SK-N-SH treated with all-trans-retinoic acid at 6 μM for 48 hours (cell line): ENCODE data around the gene ABITRAM.

Source experiments
- ATAC-seq: fragments of 200-7000 bp; cut with Tn5 transposase; 3 replicates; pipeline ENCODE4 v1.9.1; 2020; ENCODE audit warnings: mild to moderate bottlenecking, moderate library complexity
- ARNTL ChIP-seq: fragments of 450-650 bp; formaldehyde crosslinking; IDR thresholded peaks from 2 replicates; pipeline ENCODE4 v1.5.0; 2020; ENCODE audit warnings: low read depth, mild to moderate bottlenecking, moderate library complexity, borderline replicate concordance
- BACH2 ChIP-seq: fragments of 250-450 bp; sonication (Bioruptor Pico); IDR thresholded peaks from 2 replicates; pipeline ENCODE4 v1.9.0; 2021; ENCODE audit warnings: mild to moderate bottlenecking, borderline replicate concordance
- GLIS3 ChIP-seq: fragments of 250-450 bp; sonication (Bioruptor Pico); IDR thresholded peaks from 2 replicates; pipeline ENCODE4 v1.5.0; 2020; ENCODE audit warnings: mild to moderate bottlenecking, moderate library complexity
- ISL1 ChIP-seq: fragments of 250-450 bp; sonication (Bioruptor Pico); IDR thresholded peaks from 2 replicates; pipeline ENCODE4 v2.1.2; 2022; ENCODE audit warnings: mild to moderate bottlenecking, moderate library complexity
- OSR1 ChIP-seq: fragments of 250-450 bp; sonication (Bioruptor Pico); IDR thresholded peaks from 2 replicates; pipeline ENCODE4 v1.8.0; 2022; ENCODE audit warnings: moderate library complexity, mild to moderate bottlenecking, inconsistent platforms
- PPARA ChIP-seq: fragments of 250-450 bp; sonication (Bioruptor Pico); IDR thresholded peaks from 2 replicates; pipeline ENCODE4 v1.5.0; 2020; ENCODE audit warnings: mild to moderate bottlenecking, borderline replicate concordance
- RARB ChIP-seq: fragments of 250-450 bp; sonication (Bioruptor Pico); IDR thresholded peaks from 2 replicates; pipeline ENCODE4 v1.8.0; 2021; ENCODE audit warnings: mild to moderate bottlenecking, moderate library complexity
- SNAI2 ChIP-seq: fragments of 250-450 bp; sonication (Bioruptor Pico); IDR thresholded peaks from 2 replicates; pipeline ENCODE4 v1.5.0; 2020; ENCODE audit warnings: mild to moderate bottlenecking, moderate library complexity
- TCF4 ChIP-seq: fragments of 250-450 bp; sonication (Bioruptor Pico); IDR thresholded peaks from 2 replicates; pipeline ENCODE4 v1.8.0; 2021; ENCODE audit warnings: mild to moderate bottlenecking, moderate library complexity, borderline replicate concordance
- TOX ChIP-seq: fragments of 250-450 bp; sonication (Bioruptor Pico); IDR thresholded peaks from 2 replicates; pipeline ENCODE4 v1.8.0; 2021; ENCODE audit warnings: mild to moderate bottlenecking, moderate library complexity, borderline replicate concordance
- ZFP3 ChIP-seq: fragments of 250-450 bp; sonication (Bioruptor Pico); IDR thresholded peaks from 2 replicates; pipeline ENCODE4 v1.5.0; 2020; ENCODE audit warnings: mild to moderate bottlenecking, moderate library complexity
- ZFP30 ChIP-seq: fragments of 450-650 bp; formaldehyde crosslinking; IDR thresholded peaks from 2 replicates; pipeline ENCODE4 v1.5.0; 2022; ENCODE audit warnings: mild to moderate bottlenecking, moderate library complexity
- ZNF565 ChIP-seq: fragments of 450-650 bp; formaldehyde crosslinking; conservative IDR thresholded peaks from 2 replicates; pipeline ENCODE4 v1.5.0; 2020; ENCODE audit warnings: low read depth, mild to moderate bottlenecking, moderate library complexity
- ZNF70 ChIP-seq: fragments of 450-650 bp; formaldehyde crosslinking; IDR thresholded peaks from 2 replicates; pipeline ENCODE4 v1.5.0; 2020; ENCODE audit warnings: mild to moderate bottlenecking, moderate library complexity
- ZNF8 ChIP-seq: fragments of 450-650 bp; formaldehyde crosslinking; IDR thresholded peaks from 2 replicates; pipeline ENCODE4 v1.5.0; 2020; ENCODE audit warnings: mild to moderate bottlenecking, moderate library complexity
- TF ChIP-seq, protein P1 (sequence below): fragments of 250-450 bp; sonication (Bioruptor Pico); IDR thresholded peaks from 2 replicates; pipeline ENCODE4 v1.5.1; 2020; ENCODE audit warnings: low read depth, mild to moderate bottlenecking, moderate library complexity
- TF ChIP-seq, protein P2 (sequence below): fragments of 250-450 bp; sonication (Bioruptor Pico); IDR thresholded peaks from 2 replicates; pipeline ENCODE4 v1.5.1; 2021; ENCODE audit warnings: mild to moderate bottlenecking, moderate library complexity
- TF ChIP-seq, protein P3 (sequence below): fragments of 250-450 bp; sonication (Bioruptor Pico); IDR thresholded peaks from 2 replicates; pipeline ENCODE4 v1.8.0; 2020; ENCODE audit warnings: mild to moderate bottlenecking, moderate library complexity, borderline replicate concordance
- TF ChIP-seq, protein P4 (sequence below): fragments of 250-450 bp; sonication (Bioruptor Pico); IDR thresholded peaks from 2 replicates; pipeline ENCODE4 v1.8.0; 2021; ENCODE audit warnings: low read depth, mild to moderate bottlenecking, moderate library complexity, borderline replicate concordance
- TF ChIP-seq, protein P5 (sequence below): fragments of 250-450 bp; sonication (Bioruptor Pico); IDR thresholded peaks from 2 replicates; pipeline ENCODE4 v1.5.0; 2020; ENCODE audit warnings: mild to moderate bottlenecking, moderate library complexity

Gene ABITRAM

DNA sequence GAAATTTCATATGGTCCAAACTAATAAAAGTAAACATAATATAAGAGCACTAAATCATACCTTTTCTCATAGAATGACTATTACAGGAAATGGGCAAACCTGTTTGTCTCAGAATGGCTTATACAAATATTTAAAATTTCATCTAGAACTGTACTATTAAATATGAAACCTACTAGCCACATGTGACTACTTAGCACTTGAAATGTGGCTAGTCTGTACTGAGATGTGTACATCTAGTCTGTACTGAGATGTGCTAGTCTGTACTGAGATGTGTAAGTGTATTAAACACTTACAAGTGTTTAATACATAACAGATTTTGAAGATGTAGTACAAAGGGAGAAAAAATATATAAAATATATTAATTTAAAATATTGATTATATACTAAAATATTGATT is 22.4 kb downstream of the ABITRAM start (continued):
- TF ChIP-seq, protein P1, sequence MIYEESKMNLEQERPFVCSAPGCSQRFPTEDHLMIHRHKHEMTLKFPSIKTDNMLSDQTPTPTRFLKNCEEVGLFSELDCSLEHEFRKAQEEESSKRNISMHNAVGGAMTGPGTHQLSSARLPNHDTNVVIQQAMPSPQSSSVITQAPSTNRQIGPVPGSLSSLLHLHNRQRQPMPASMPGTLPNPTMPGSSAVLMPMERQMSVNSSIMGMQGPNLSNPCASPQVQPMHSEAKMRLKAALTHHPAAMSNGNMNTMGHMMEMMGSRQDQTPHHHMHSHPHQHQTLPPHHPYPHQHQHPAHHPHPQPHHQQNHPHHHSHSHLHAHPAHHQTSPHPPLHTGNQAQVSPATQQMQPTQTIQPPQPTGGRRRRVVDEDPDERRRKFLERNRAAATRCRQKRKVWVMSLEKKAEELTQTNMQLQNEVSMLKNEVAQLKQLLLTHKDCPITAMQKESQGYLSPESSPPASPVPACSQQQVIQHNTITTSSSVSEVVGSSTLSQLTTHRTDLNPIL (CRISPR knock-in tag): no peak
- TF ChIP-seq ZFP30 (CRISPR knock-in tag) (no peak), ARNTL (CRISPR knock-in tag) (no peak), BACH2 (CRISPR knock-in tag) (no peak)
- TF ChIP-seq, protein P2, sequence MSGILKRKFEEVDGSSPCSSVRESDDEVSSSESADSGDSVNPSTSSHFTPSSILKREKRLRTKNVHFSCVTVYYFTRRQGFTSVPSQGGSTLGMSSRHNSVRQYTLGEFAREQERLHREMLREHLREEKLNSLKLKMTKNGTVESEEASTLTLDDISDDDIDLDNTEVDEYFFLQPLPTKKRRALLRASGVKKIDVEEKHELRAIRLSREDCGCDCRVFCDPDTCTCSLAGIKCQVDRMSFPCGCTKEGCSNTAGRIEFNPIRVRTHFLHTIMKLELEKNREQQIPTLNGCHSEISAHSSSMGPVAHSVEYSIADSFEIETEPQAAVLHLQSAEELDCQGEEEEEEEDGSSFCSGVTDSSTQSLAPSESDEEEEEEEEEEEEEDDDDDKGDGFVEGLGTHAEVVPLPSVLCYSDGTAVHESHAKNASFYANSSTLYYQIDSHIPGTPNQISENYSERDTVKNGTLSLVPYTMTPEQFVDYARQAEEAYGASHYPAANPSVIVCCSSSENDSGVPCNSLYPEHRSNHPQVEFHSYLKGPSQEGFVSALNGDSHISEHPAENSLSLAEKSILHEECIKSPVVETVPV (CRISPR knock-in tag): no peak
- TF ChIP-seq, all 23 proteins: peak for 0

DNA sequence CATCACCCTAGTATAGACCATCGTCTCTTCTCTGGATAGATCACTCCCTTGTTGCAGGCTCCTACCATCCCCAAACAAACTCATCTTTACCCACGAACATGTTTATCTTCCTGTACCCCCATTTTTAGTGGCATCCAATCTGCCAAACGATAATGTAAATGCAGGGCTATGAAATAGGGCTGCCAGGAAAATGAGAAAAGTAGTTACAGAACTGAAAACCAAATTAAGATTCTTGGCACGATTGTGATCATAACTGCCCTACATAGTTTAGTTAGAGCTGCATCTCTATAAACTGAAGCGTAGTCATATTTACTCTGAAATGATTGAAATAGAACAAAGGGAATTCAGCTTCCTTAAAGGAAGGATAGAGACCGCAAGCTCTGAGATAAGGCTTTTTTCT is 26.1 kb downstream of the ABITRAM start:
- TF ChIP-seq, protein P1 (CRISPR knock-in tag): no peak
- TF ChIP-seq ARNTL (CRISPR knock-in tag) (no peak), PPARA (CRISPR knock-in tag) (no peak), ZFP3 (CRISPR knock-in tag) (no peak), ZNF565 (CRISPR knock-in tag) (no peak), BACH2 (CRISPR knock-in tag) (no peak), TCF4 (no peak), ZNF70 (CRISPR knock-in tag) (no peak), TOX (CRISPR knock-in tag) (no peak), ISL1 (no peak), OSR1 (CRISPR knock-in tag) (no peak), GLIS3 (no peak), RARB (CRISPR knock-in tag) (no peak)
- TF ChIP-seq, protein P3, sequence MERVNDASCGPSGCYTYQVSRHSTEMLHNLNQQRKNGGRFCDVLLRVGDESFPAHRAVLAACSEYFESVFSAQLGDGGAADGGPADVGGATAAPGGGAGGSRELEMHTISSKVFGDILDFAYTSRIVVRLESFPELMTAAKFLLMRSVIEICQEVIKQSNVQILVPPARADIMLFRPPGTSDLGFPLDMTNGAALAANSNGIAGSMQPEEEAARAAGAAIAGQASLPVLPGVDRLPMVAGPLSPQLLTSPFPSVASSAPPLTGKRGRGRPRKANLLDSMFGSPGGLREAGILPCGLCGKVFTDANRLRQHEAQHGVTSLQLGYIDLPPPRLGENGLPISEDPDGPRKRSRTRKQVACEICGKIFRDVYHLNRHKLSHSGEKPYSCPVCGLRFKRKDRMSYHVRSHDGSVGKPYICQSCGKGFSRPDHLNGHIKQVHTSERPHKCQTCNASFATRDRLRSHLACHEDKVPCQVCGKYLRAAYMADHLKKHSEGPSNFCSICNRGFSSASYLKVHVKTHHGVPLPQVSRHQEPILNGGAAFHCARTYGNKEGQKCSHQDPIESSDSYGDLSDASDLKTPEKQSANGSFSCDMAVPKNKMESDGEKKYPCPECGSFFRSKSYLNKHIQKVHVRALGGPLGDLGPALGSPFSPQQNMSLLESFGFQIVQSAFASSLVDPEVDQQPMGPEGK: no peak
- TF ChIP-seq, protein P4, sequence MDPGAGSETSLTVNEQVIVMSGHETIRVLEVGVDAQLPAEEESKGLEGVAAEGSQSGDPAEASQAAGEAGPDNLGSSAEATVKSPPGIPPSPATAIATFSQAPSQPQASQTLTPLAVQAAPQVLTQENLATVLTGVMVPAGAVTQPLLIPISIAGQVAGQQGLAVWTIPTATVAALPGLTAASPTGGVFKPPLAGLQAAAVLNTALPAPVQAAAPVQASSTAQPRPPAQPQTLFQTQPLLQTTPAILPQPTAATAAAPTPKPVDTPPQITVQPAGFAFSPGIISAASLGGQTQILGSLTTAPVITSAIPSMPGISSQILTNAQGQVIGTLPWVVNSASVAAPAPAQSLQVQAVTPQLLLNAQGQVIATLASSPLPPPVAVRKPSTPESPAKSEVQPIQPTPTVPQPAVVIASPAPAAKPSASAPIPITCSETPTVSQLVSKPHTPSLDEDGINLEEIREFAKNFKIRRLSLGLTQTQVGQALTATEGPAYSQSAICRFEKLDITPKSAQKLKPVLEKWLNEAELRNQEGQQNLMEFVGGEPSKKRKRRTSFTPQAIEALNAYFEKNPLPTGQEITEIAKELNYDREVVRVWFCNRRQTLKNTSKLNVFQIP: no peak
- TF ChIP-seq, protein P5, sequence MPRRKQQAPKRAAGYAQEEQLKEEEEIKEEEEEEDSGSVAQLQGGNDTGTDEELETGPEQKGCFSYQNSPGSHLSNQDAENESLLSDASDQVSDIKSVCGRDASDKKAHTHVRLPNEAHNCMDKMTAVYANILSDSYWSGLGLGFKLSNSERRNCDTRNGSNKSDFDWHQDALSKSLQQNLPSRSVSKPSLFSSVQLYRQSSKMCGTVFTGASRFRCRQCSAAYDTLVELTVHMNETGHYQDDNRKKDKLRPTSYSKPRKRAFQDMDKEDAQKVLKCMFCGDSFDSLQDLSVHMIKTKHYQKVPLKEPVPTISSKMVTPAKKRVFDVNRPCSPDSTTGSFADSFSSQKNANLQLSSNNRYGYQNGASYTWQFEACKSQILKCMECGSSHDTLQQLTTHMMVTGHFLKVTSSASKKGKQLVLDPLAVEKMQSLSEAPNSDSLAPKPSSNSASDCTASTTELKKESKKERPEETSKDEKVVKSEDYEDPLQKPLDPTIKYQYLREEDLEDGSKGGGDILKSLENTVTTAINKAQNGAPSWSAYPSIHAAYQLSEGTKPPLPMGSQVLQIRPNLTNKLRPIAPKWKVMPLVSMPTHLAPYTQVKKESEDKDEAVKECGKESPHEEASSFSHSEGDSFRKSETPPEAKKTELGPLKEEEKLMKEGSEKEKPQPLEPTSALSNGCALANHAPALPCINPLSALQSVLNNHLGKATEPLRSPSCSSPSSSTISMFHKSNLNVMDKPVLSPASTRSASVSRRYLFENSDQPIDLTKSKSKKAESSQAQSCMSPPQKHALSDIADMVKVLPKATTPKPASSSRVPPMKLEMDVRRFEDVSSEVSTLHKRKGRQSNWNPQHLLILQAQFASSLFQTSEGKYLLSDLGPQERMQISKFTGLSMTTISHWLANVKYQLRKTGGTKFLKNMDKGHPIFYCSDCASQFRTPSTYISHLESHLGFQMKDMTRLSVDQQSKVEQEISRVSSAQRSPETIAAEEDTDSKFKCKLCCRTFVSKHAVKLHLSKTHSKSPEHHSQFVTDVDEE (CRISPR knock-in tag): no peak
- ATAC-seq: no peak

DNA sequence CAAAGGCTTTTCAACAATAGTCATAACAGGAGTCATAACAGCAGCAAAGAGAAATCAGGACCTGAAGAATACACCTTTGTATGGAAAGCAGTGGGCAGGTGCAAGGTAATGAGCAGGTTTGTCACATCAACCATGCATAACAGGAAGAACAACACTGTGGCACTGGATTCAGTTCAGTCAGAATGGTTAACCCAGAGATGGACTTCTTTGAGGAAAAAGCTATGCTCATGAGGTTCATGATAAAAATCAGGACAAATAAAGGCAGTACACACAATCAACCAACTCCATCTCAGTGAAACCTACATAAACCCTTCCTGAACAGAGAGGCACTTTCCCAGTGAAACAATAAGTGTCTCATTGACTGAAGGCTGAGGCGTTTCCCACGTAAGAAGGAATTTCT is 27.0 kb downstream of the ABITRAM start:
- ATAC-seq: no peak
- TF ChIP-seq, protein P5 (CRISPR knock-in tag): no peak
- TF ChIP-seq RARB (CRISPR knock-in tag): no peak
- TF ChIP-seq GLIS3: no peak
- TF ChIP-seq, protein P3: no peak
- TF ChIP-seq ISL1: no peak
- TF ChIP-seq ZNF8 (CRISPR knock-in tag): no peak
- no peak for TF ChIP-seq TCF4
- no peak for TF ChIP-seq OSR1 (CRISPR knock-in tag)
- no peak for TF ChIP-seq ZNF565 (CRISPR knock-in tag)
- no peak for TF ChIP-seq ZFP3 (CRISPR knock-in tag)
- no peak for TF ChIP-seq SNAI2 (CRISPR knock-in tag)
- TF ChIP-seq, protein P1 (CRISPR knock-in tag): no peak
